ENCODE data around the gene ZPLD1.

The ZPLD1 gene

GRCh38 chr3:102434715-102435114 is at the start of gene ZPLD1:
TSS of gene ZPLD1 (plus strand) at chr3:102435015. CDS start at chr3:102438488, 3,473 bp downstream.
- Histone ChIP-seq H3K36me3 (replicated peaks) (no peaks in the 10 kb centered on the region), H3K27me3 (replicated peaks) (no peaks in the 10 kb centered on the region), H3K27ac (no peak within 1 kb of the TSS), H3K4me3 (ENCODE audit: low read depth, low read length) (no peak within 1 kb of the TSS)
- no peak for DNase-seq
- in situ Hi-C loops (cut with HindIII; ENCODE audit: low pct_ligation_motif_present, low sequenced_read_pairs), result no loop called here
- TF ChIP-seq, protein P1, sequence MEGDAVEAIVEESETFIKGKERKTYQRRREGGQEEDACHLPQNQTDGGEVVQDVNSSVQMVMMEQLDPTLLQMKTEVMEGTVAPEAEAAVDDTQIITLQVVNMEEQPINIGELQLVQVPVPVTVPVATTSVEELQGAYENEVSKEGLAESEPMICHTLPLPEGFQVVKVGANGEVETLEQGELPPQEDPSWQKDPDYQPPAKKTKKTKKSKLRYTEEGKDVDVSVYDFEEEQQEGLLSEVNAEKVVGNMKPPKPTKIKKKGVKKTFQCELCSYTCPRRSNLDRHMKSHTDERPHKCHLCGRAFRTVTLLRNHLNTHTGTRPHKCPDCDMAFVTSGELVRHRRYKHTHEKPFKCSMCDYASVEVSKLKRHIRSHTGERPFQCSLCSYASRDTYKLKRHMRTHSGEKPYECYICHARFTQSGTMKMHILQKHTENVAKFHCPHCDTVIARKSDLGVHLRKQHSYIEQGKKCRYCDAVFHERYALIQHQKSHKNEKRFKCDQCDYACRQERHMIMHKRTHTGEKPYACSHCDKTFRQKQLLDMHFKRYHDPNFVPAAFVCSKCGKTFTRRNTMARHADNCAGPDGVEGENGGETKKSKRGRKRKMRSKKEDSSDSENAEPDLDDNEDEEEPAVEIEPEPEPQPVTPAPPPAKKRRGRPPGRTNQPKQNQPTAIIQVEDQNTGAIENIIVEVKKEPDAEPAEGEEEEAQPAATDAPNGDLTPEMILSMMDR (IDR thresholded peaks at IDR 0.05; ENCODE audit: low read depth, low read length, missing control alignments), result no peak

- Histone ChIP-seq H3K27me3 (replicated peaks) (no peaks in the 10 kb centered on the region), H3K4me3 (ENCODE audit: low read depth, low read length) (no peak overlapping the region), H3K36me3 (replicated peaks) (no peaks in the 10 kb centered on the region), H3K27ac (no peak overlapping the region)
- no peak for DNase-seq
- TF ChIP-seq, protein P1 (IDR thresholded peaks at IDR 0.05; ENCODE audit: low read depth, low read length, missing control alignments), result no peak
- in situ Hi-C loops (cut with HindIII; ENCODE audit: low pct_ligation_motif_present, low sequenced_read_pairs), result no loop called here
Observed at GRCh38 chr3:102390171-102390864, 44.5 kb upstream of the ZPLD1 start.

- Histone ChIP-seq H3K4me3 (ENCODE audit: low read depth, low read length) (no peak overlapping the region), H3K27ac (no peak overlapping the region), H3K36me3 (replicated peaks) (no peaks in the 10 kb centered on the region), H3K27me3 (replicated peaks) (no peaks in the 10 kb centered on the region)
- DNase-seq, result no peak
- in situ Hi-C loops (cut with HindIII; ENCODE audit: low pct_ligation_motif_present, low sequenced_read_pairs), result no loop called here
- TF ChIP-seq, protein P1 (IDR thresholded peaks at IDR 0.05; ENCODE audit: low read depth, low read length, missing control alignments), result no peak
Observed at GRCh38 chr3:102390916-102391315, 43.9 kb upstream of the ZPLD1 start.

DNA sequence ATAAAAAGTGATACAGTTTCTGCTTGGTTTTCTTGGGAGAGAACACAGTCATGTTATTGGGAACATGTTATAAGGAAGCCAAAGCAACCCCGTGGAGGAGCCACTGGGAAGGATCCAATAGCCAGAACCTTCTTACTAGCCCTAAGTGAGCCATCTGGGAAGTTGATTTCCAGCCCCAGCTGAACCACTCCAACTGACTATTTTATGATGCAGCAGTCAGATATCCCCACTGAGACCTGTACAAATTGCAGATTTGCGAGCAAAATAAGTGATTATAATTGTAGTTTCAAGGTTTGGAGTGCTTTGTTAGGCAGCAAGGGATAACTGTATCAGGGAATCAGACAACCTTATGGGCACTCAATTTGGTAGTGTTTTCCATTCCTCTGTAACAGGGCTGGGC is 43.3 kb upstream of the ZPLD1 start:
- H3K36me3 ChIP-seq (replicated peaks), result no peaks in the 10 kb centered on the region
- DNase-seq, result no peak
- H3K4me3 ChIP-seq (ENCODE audit: low read depth, low read length), result no peak overlapping the region
- no peaks in the 10 kb centered on the region for H3K27me3 ChIP-seq (replicated peaks)
- in situ Hi-C loops (cut with HindIII; ENCODE audit: low pct_ligation_motif_present, low sequenced_read_pairs), result no loop called here
- H3K27ac ChIP-seq, result no peak overlapping the region
- TF ChIP-seq, protein P1 (IDR thresholded peaks at IDR 0.05; ENCODE audit: low read depth, low read length, missing control alignments), result no peak

DNA sequence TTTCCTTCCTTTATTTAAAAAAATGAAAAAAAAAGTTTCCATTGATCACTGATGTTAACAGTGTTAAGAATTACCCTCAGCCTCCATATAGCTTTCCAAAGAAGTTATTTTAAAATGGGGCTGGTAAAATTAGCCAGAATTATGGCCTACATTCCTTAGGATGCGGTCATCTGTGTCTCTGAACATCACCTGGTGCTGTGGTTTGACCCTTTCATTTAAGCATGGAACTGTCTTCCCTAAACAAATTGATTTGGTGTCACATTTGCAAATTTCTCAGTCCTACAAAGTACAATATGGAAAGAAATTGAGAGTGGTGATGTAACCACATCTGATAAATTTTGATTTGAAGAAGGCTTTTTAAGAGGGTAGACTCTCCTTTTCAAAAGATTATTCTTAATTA is 40.3 kb upstream of the ZPLD1 start:
- DNase-seq, result no peak
- Histone ChIP-seq H3K27me3 (replicated peaks) (no peaks in the 10 kb centered on the region), H3K36me3 (replicated peaks) (no peaks in the 10 kb centered on the region), H3K4me3 (ENCODE audit: low read depth, low read length) (no peak overlapping the region), H3K27ac (no peak overlapping the region)
- in situ Hi-C loops (cut with HindIII; ENCODE audit: low pct_ligation_motif_present, low sequenced_read_pairs), result no loop called here
- TF ChIP-seq, protein P1 (IDR thresholded peaks at IDR 0.05; ENCODE audit: low read depth, low read length, missing control alignments), result no peak

GRCh38 chr3:102398176-102398575 is 36.6 kb upstream of the ZPLD1 start:
- Histone ChIP-seq H3K4me3 (ENCODE audit: low read depth, low read length) (no peak overlapping the region), H3K27me3 (replicated peaks) (no peaks in the 10 kb centered on the region), H3K36me3 (replicated peaks) (no peaks in the 10 kb centered on the region), H3K27ac (no peak overlapping the region)
- in situ Hi-C loops (cut with HindIII; ENCODE audit: low pct_ligation_motif_present, low sequenced_read_pairs), result no loop called here
- TF ChIP-seq, protein P1 (IDR thresholded peaks at IDR 0.05; ENCODE audit: low read depth, low read length, missing control alignments), result no peak
- DNase-seq, result no peak
